Body of pancreas (tissue), 4 donors: Measurements from ENCODE around the gene ZNF460.

Experiments
- POLR2A ChIP-seq, 3 donors: fragments of 450-650 bp; IDR thresholded peaks; one replicate each; pipeline ENCODE4 v1.6.1; 2016; ENCODE audit warnings: antibody characterized with exemption in 3 of 3, mild to moderate bottlenecking in 2 of 3
- TF ChIP-seq, protein P1 (sequence below), 7 experiments: fragments of 450-650 bp in 4 of 7; fragments of 200-600 bp in 3 of 7; sonication (generic) in 3 of 7; IDR thresholded peaks; one replicate each; pipeline ENCODE4 v1.5.1; 2016 to 2019; ENCODE audit warnings: antibody characterized with exemption in 7 of 7

DNA sequence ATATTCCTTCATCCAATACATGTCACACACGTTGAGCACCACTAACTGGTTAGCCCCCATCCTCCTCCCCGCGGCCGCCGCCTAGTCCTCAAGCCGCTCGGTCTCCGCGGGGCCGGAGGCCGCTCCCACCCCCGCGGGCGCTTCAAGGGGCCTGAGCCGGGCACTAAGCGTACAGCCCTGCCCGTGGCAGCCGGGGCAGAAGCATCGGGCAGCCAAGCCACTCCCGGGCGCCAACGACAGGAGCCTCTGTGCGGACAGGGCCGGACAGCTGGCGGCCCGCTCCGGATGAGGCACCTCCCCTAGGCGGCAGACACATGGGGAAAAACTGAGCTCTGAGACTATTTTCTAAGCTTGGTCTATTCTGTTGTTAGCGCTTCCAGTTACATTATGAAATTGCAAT lies 37.2 kb downstream of the ZNF460 start:
- TF ChIP-seq, protein P1, sequence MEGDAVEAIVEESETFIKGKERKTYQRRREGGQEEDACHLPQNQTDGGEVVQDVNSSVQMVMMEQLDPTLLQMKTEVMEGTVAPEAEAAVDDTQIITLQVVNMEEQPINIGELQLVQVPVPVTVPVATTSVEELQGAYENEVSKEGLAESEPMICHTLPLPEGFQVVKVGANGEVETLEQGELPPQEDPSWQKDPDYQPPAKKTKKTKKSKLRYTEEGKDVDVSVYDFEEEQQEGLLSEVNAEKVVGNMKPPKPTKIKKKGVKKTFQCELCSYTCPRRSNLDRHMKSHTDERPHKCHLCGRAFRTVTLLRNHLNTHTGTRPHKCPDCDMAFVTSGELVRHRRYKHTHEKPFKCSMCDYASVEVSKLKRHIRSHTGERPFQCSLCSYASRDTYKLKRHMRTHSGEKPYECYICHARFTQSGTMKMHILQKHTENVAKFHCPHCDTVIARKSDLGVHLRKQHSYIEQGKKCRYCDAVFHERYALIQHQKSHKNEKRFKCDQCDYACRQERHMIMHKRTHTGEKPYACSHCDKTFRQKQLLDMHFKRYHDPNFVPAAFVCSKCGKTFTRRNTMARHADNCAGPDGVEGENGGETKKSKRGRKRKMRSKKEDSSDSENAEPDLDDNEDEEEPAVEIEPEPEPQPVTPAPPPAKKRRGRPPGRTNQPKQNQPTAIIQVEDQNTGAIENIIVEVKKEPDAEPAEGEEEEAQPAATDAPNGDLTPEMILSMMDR (IDR thresholded peaks at IDR 0.05): no peak
- no peak for TF ChIP-seq POLR2A (IDR thresholded peaks at IDR 0.05)
